Astrocyte (in vitro differentiated cells and primary cell): ENCODE data around the gene LTBP3. TPM values are rescaled to one million over a fixed set of nuclear protein-coding genes. Genes with fewer than 3 reads are reported as not detected.

Experiments
- DNase-seq: peaks from one replicate; pipeline ENCODE4 v3.0.0-alpha.2; 2010; ENCODE audit warnings: low read depth
- FAIRE-seq: peaks from 2 replicates; lab custom pipeline; 2011; peaks lifted over from hg19 to GRCh38; lab: Jason Lieb, UNC
- H2AFZ ChIP-seq: 2 replicates; pipeline ENCODE4 v1.6.0; 2012; ENCODE audit warnings: low read depth, low read length, inconsistent platforms
- H3K27ac ChIP-seq: 2 replicates; pipeline ENCODE4 v1.5.1; 2011; ENCODE audit warnings: low read depth, low read length, inconsistent platforms
- H3K27me3 ChIP-seq: 2 replicates; pipeline ENCODE4 v1.6.0; 2011; ENCODE audit warnings: low read length, inconsistent platforms; ENCODE audit not compliant: insufficient read depth
- H3K36me3 ChIP-seq: 2 replicates; pipeline ENCODE4 v1.5.1; 2011; ENCODE audit warnings: low read length, inconsistent platforms; ENCODE audit not compliant: insufficient read depth
- H3K4me1 ChIP-seq: 2 replicates; pipeline ENCODE4 v1.5.1; 2011; ENCODE audit warnings: low read length, inconsistent platforms; ENCODE audit not compliant: insufficient read depth
- H3K4me2 ChIP-seq: 2 replicates; pipeline ENCODE4 v1.6.0; 2012; ENCODE audit warnings: low read length, inconsistent platforms
- H3K4me3 ChIP-seq: 2 replicates; pipeline ENCODE4 v1.5.1; 2011; ENCODE audit warnings: low read depth, mild to moderate bottlenecking, low read length, inconsistent platforms; ENCODE audit not compliant: insufficient read depth
- H3K79me2 ChIP-seq: 2 replicates; pipeline ENCODE4 v1.6.0; 2012; ENCODE audit warnings: mild to moderate bottlenecking, low read length, inconsistent platforms; ENCODE audit not compliant: insufficient read depth
- H3K9ac ChIP-seq: 2 replicates; pipeline ENCODE4 v1.6.0; 2012; ENCODE audit warnings: mild to moderate bottlenecking, low read length, inconsistent platforms
- H3K9me3 ChIP-seq: 2 replicates; pipeline ENCODE4 v1.5.1; 2012; ENCODE audit warnings: low read depth, mild to moderate bottlenecking, low read length, inconsistent platforms; ENCODE audit not compliant: insufficient read depth
- H4K20me1 ChIP-seq: 2 replicates; pipeline ENCODE4 v1.6.0; 2012; ENCODE audit warnings: low read length, inconsistent platforms; ENCODE audit not compliant: insufficient read depth
- H3K27ac Mint-ChIP-seq: one replicate; pipeline ENCODE4 v1.8.0; 2021; ENCODE audit warnings: mild to moderate bottlenecking, mixed read lengths; ENCODE audit not compliant: unreplicated experiment
- H3K27me3 Mint-ChIP-seq: one replicate; pipeline ENCODE4 v1.8.0; 2021; ENCODE audit warnings: low read depth, mixed read lengths; ENCODE audit not compliant: unreplicated experiment
- H3K36me3 Mint-ChIP-seq: one replicate; pipeline ENCODE4 v1.8.0; 2021; ENCODE audit warnings: low read depth, mixed read lengths; ENCODE audit not compliant: unreplicated experiment
- H3K4me1 Mint-ChIP-seq: one replicate; pipeline ENCODE4 v1.8.0; 2021; ENCODE audit warnings: low read depth, mixed read lengths; ENCODE audit not compliant: unreplicated experiment
- H3K4me3 Mint-ChIP-seq: one replicate; pipeline ENCODE4 v1.8.0; 2021; ENCODE audit warnings: mild to moderate bottlenecking, moderate library complexity, mixed read lengths; ENCODE audit not compliant: unreplicated experiment
- H3K9me3 Mint-ChIP-seq: one replicate; pipeline ENCODE4 v1.8.0; 2021; ENCODE audit warnings: mild to moderate bottlenecking, mixed read lengths; ENCODE audit not compliant: unreplicated experiment
- CTCF ChIP-seq: IDR thresholded peaks from 2 replicates; pipeline ENCODE4 v1.5.1; 2011; ENCODE audit warnings: low read depth, mild to moderate bottlenecking, inconsistent platforms, low read length, moderate library complexity; ENCODE audit not compliant: insufficient read depth
- EZH2 ChIP-seq: IDR thresholded peaks from 2 replicates; pipeline ENCODE4 v1.6.1; 2012; ENCODE audit warnings: mild to moderate bottlenecking, low read length, inconsistent platforms; ENCODE audit not compliant: insufficient read depth
- total RNA-seq: library from RNA; stranded (reverse); gene quantifications from 2 replicates; pipeline ENCODE4 v1.2.1, GENCODE V29; 2021

Gene LTBP3
- total RNA-seq, 1 donor from 2014 or later, result 33.2 TPM

GRCh38 chr11:65525546-65526480 lies 32.3 kb downstream of the LTBP3 start:
- TF ChIP-seq EZH2 (no peak), CTCF (no peak)
- Mint-ChIP-seq H3K4me3 (peak overlapping the region; percentile 88), H3K4me1 (peaks cover 28% of the 10 kb centered on the region), H3K27ac (peak overlapping the region; percentile 92), H3K27me3 (no peaks in the 10 kb centered on the region), H3K9me3 (peaks cover 5% of the 10 kb centered on the region), H3K36me3 (peaks cover 14% of the 10 kb centered on the region)
- H3K27ac ChIP-seq, result peak overlapping the region; percentile 83
- peaks cover 7% of the 10 kb centered on the region for H3K36me3 ChIP-seq
- DNase-seq, result no peak
- peak overlapping the region; percentile 59 for H2AFZ ChIP-seq
- no peaks in the 10 kb centered on the region for H3K27me3 ChIP-seq
- H3K4me3 ChIP-seq, result peak overlapping the region; percentile 73
- H4K20me1 ChIP-seq, result peaks cover 49% of the 10 kb centered on the region
- H3K4me2 ChIP-seq, result peak overlapping the region; percentile 98
- H3K9me3 ChIP-seq, result no peaks in the 10 kb centered on the region
- peak overlapping the region; percentile 95 for H3K9ac ChIP-seq
- H3K79me2 ChIP-seq, result peaks cover 39% of the 10 kb centered on the region
- no peak for FAIRE-seq
- H3K4me1 ChIP-seq, result peaks cover 14% of the 10 kb centered on the region

- H3K4me1 Mint-ChIP-seq, result peaks cover 28% of the 10 kb centered on the region
- TF ChIP-seq CTCF (no peak), EZH2 (no peak)
- peak within 1 kb of the TSS; percentile 73 for H3K4me3 ChIP-seq
- FAIRE-seq (no peak), DNase-seq (peak; percentile 41)
- H3K27ac Mint-ChIP-seq, result peak within 1 kb of the TSS; percentile 92
- peak within 1 kb of the TSS; percentile 88 for H3K4me3 Mint-ChIP-seq
- H3K27me3 ChIP-seq, result no peaks in the 10 kb centered on the region
- H3K9me3 ChIP-seq, result no peaks in the 10 kb centered on the region
- H3K36me3 ChIP-seq, result peaks cover 4% of the 10 kb centered on the region
- peak within 1 kb of the TSS; percentile 98 for H3K4me2 ChIP-seq
- H4K20me1 ChIP-seq, result peaks cover 41% of the 10 kb centered on the region
- H3K9me3 Mint-ChIP-seq, result peaks cover 5% of the 10 kb centered on the region
- peak within 1 kb of the TSS; percentile 59 for H2AFZ ChIP-seq
- H3K27ac ChIP-seq, result peak within 1 kb of the TSS; percentile 83
- H3K4me1 ChIP-seq, result peaks cover 14% of the 10 kb centered on the region
- peak within 1 kb of the TSS; percentile 95 for H3K9ac ChIP-seq
- H3K79me2 ChIP-seq, result peaks cover 39% of the 10 kb centered on the region
- H3K36me3 Mint-ChIP-seq, result peaks cover 10% of the 10 kb centered on the region
- no peaks in the 10 kb centered on the region for H3K27me3 Mint-ChIP-seq
These were observed 33.2 kb downstream of the LTBP3 start, which contains the start of gene SCYL1 for GRCh38 chr11:65524741-65525545. Gene SCYL1, plus strand, starts transcription at chr11:65525083. Its CDS starts 71 bp downstream, at chr11:65525154.
